Measurements from ENCODE around the gene FRG1. TPM values are rescaled to one million over a fixed set of nuclear protein-coding genes. Genes with fewer than 3 reads are reported as not detected.
"Not testable (repeated sequence)": the region's sequence is repeated elsewhere in the genome, so short reads cannot be mapped to it uniquely, and the experiment has no call there.

The FRG1 gene
- total RNA-seq, 1 donor from 2014 or later, result 29.8 TPM

GRCh38 chr4:189985651-189986243, 45.1 kb downstream of the FRG1 start:
- not testable (repeated sequence) for ATAC-seq

DNA sequence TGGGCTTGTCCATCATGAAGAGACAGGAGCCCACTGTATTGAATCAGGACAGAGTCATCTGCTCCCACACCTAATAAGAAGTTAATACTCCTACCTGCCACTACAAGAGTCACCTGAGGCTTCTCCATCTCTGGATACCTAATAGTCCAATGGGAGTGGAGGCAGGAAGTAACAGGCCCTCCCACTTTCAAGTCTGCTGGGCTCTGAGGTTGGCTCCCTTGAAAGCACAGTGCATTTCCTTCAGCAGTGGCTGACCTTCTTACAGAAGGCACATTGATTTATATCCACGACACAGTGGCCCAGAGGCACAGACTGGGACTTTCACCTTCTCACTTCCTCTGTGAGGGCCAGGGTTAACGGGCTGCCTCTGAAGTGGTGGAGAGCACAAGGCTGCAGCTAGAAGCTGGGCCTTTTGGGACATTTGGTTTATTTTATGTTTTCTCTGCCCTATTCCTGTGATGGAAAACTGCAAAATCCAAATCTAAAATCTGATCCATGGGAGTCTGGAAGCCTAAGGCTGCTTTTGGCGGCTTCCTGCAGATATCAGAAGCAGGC, 48.3 kb downstream of the FRG1 start:
- ATAC-seq, result no peak

DNA sequence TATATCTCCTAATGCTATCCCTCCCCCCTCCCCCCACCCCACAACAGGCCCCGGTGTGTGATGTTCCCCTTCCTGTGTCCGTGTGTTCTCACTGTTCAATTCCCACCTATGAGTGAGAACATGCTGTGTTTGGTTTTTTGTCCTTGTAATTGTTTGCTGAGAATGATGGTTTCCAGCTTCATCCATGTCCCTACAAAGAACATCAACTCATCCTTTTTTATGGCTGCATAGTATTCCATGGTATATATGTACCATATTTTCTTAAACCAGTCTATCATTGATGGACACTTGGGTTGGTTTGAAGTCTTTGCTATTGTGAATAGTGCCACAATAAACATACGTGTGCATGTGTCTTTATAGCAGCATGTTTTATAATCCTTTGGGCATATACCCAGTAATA, 49.3 kb downstream of the FRG1 start:
- not testable (repeated sequence) for ATAC-seq

Other genes with a start within 250 kb of the FRG1 start
- not detected for gene FRG2, start 86.4 kb downstream of the FRG1 start, total RNA-seq
- gene DBET, start 123.6 kb downstream of the FRG1 start, total RNA-seq, result not detected
- gene DUX4, start 232.9 kb downstream of the FRG1 start, total RNA-seq, result 0.56 TPM